K562 (cell line): ENCODE measurements around the gene CNNM4. TPM values are rescaled to one million over a fixed set of nuclear protein-coding genes. Genes with fewer than 3 reads are reported as not detected.

Experiments
- KDM1A ChIP-seq, 2 experiments: fragments of 450-650 bp; IDR thresholded peaks; 2 replicates each; pipeline ENCODE4 v1.6.1; 2016; ENCODE audit warnings: mild to moderate bottlenecking in 2 of 2
- KLF16 ChIP-seq: IDR thresholded peaks from 2 replicates; pipeline ENCODE4 v1.6.1; 2016; ENCODE audit warnings: antibody characterized with exemption
- LEF1 ChIP-seq: fragments of 450-650 bp; IDR thresholded peaks from 2 replicates; pipeline ENCODE4 v1.6.1; 2016; ENCODE audit warnings: mild to moderate bottlenecking
- PREB ChIP-seq: sonication (generic); formaldehyde crosslinking; IDR thresholded peaks from 2 replicates; pipeline ENCODE4 v1.8.1; 2023; ENCODE audit warnings: mild to moderate bottlenecking, missing genetic modification reagents
- RNF2 ChIP-seq: sonication (generic); IDR thresholded peaks from 2 replicates; pipeline ENCODE4 v1.6.1; 2016
- SAFB2 ChIP-seq: fragments of 200-400 bp; formaldehyde crosslinking; IDR thresholded peaks from 2 replicates; pipeline ENCODE4 v1.6.1; 2018; ENCODE audit warnings: borderline replicate concordance, low read length, low read depth, moderate library complexity; ENCODE audit not compliant: severe bottlenecking
- TOE1 ChIP-seq, 2 experiments: fragments of 450-650 bp in 1 of 2; sonication (generic) in 1 of 2; formaldehyde crosslinking in 1 of 2; IDR thresholded peaks; 2 replicates each; pipeline versions ENCODE4 v1.7.1 to v1.8.0; 2016 to 2022; ENCODE audit warnings: borderline replicate concordance in 2 of 2, mild to moderate bottlenecking in 2 of 2, antibody characterized with exemption in 1 of 2, inconsistent platforms in 1 of 2, low read depth in 1 of 2, missing genetic modification reagents in 1 of 2, moderate library complexity in 1 of 2
- polyA plus RNA-seq, 8 experiments: library from polyadenylated mRNA; depleted of rRNA in 4 of 8; stranded (reverse) in 5 of 8; unstranded in 3 of 8; fragments of >200 nt; fragmentation: Nextera tagmentation in 2 of 8; fragmentation: Illumina TruSeq in 1 of 8; extraction: Ambion mirVana in 2 of 8; extraction: Trizol in 1 of 8; gene quantifications; 2 replicates each; pipeline versions ENCODE4 v1.2.1 to v1.2.3, GENCODE V29; 2011 to 2014; ENCODE audit warnings: inconsistent platforms in 1 of 8, missing spikeins in 1 of 8
- total RNA-seq, 7 experiments: library from RNA; depleted of rRNA in 6 of 7; stranded (reverse); fragments of >200 nt in 6 of 7; fragmentation: Illumina TruSeq in 2 of 7; extraction: Trizol in 2 of 7; gene quantifications; 2 replicates each; pipeline versions ENCODE4 v1.2.1 to v1.2.3, GENCODE V29; 2011 to 2021; ENCODE audit warnings: low replicate concordance in 1 of 7
- TF ChIP-seq, protein P1 (sequence below): fragments of 450-650 bp; IDR thresholded peaks from 2 replicates; pipeline ENCODE4 v1.6.1; 2016; ENCODE audit warnings: mild to moderate bottlenecking, moderate library complexity
- TF ChIP-seq, protein P2 (sequence below): fragments of 450-650 bp; IDR thresholded peaks from 2 replicates; pipeline ENCODE4 v1.6.1; 2017; ENCODE audit warnings: antibody characterized with exemption, mild to moderate bottlenecking

Gene CNNM4
- total and polyA plus RNA-seq, 9 of the 15 experiments (the other 6 are each of a cell fraction or from before 2014, with no cell fraction given), result 0.96 to 6.3 (median 2.8) TPM

GRCh38 chr2:96856776-96857666 lies 96.3 kb downstream of the CNNM4 start (continued):
- TF ChIP-seq, protein P1, sequence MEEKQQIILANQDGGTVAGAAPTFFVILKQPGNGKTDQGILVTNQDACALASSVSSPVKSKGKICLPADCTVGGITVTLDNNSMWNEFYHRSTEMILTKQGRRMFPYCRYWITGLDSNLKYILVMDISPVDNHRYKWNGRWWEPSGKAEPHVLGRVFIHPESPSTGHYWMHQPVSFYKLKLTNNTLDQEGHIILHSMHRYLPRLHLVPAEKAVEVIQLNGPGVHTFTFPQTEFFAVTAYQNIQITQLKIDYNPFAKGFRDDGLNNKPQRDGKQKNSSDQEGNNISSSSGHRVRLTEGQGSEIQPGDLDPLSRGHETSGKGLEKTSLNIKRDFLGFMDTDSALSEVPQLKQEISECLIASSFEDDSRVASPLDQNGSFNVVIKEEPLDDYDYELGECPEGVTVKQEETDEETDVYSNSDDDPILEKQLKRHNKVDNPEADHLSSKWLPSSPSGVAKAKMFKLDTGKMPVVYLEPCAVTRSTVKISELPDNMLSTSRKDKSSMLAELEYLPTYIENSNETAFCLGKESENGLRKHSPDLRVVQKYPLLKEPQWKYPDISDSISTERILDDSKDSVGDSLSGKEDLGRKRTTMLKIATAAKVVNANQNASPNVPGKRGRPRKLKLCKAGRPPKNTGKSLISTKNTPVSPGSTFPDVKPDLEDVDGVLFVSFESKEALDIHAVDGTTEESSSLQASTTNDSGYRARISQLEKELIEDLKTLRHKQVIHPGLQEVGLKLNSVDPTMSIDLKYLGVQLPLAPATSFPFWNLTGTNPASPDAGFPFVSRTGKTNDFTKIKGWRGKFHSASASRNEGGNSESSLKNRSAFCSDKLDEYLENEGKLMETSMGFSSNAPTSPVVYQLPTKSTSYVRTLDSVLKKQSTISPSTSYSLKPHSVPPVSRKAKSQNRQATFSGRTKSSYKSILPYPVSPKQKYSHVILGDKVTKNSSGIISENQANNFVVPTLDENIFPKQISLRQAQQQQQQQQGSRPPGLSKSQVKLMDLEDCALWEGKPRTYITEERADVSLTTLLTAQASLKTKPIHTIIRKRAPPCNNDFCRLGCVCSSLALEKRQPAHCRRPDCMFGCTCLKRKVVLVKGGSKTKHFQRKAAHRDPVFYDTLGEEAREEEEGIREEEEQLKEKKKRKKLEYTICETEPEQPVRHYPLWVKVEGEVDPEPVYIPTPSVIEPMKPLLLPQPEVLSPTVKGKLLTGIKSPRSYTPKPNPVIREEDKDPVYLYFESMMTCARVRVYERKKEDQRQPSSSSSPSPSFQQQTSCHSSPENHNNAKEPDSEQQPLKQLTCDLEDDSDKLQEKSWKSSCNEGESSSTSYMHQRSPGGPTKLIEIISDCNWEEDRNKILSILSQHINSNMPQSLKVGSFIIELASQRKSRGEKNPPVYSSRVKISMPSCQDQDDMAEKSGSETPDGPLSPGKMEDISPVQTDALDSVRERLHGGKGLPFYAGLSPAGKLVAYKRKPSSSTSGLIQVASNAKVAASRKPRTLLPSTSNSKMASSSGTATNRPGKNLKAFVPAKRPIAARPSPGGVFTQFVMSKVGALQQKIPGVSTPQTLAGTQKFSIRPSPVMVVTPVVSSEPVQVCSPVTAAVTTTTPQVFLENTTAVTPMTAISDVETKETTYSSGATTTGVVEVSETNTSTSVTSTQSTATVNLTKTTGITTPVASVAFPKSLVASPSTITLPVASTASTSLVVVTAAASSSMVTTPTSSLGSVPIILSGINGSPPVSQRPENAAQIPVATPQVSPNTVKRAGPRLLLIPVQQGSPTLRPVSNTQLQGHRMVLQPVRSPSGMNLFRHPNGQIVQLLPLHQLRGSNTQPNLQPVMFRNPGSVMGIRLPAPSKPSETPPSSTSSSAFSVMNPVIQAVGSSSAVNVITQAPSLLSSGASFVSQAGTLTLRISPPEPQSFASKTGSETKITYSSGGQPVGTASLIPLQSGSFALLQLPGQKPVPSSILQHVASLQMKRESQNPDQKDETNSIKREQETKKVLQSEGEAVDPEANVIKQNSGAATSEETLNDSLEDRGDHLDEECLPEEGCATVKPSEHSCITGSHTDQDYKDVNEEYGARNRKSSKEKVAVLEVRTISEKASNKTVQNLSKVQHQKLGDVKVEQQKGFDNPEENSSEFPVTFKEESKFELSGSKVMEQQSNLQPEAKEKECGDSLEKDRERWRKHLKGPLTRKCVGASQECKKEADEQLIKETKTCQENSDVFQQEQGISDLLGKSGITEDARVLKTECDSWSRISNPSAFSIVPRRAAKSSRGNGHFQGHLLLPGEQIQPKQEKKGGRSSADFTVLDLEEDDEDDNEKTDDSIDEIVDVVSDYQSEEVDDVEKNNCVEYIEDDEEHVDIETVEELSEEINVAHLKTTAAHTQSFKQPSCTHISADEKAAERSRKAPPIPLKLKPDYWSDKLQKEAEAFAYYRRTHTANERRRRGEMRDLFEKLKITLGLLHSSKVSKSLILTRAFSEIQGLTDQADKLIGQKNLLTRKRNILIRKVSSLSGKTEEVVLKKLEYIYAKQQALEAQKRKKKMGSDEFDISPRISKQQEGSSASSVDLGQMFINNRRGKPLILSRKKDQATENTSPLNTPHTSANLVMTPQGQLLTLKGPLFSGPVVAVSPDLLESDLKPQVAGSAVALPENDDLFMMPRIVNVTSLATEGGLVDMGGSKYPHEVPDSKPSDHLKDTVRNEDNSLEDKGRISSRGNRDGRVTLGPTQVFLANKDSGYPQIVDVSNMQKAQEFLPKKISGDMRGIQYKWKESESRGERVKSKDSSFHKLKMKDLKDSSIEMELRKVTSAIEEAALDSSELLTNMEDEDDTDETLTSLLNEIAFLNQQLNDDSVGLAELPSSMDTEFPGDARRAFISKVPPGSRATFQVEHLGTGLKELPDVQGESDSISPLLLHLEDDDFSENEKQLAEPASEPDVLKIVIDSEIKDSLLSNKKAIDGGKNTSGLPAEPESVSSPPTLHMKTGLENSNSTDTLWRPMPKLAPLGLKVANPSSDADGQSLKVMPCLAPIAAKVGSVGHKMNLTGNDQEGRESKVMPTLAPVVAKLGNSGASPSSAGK, result 0 out of 2 replicates have a peak, but pooled peaks have one; percentile 27
- no peak for TF ChIP-seq KDM1A (IDR thresholded peaks at IDR 0.05)
- TF ChIP-seq, protein P2, sequence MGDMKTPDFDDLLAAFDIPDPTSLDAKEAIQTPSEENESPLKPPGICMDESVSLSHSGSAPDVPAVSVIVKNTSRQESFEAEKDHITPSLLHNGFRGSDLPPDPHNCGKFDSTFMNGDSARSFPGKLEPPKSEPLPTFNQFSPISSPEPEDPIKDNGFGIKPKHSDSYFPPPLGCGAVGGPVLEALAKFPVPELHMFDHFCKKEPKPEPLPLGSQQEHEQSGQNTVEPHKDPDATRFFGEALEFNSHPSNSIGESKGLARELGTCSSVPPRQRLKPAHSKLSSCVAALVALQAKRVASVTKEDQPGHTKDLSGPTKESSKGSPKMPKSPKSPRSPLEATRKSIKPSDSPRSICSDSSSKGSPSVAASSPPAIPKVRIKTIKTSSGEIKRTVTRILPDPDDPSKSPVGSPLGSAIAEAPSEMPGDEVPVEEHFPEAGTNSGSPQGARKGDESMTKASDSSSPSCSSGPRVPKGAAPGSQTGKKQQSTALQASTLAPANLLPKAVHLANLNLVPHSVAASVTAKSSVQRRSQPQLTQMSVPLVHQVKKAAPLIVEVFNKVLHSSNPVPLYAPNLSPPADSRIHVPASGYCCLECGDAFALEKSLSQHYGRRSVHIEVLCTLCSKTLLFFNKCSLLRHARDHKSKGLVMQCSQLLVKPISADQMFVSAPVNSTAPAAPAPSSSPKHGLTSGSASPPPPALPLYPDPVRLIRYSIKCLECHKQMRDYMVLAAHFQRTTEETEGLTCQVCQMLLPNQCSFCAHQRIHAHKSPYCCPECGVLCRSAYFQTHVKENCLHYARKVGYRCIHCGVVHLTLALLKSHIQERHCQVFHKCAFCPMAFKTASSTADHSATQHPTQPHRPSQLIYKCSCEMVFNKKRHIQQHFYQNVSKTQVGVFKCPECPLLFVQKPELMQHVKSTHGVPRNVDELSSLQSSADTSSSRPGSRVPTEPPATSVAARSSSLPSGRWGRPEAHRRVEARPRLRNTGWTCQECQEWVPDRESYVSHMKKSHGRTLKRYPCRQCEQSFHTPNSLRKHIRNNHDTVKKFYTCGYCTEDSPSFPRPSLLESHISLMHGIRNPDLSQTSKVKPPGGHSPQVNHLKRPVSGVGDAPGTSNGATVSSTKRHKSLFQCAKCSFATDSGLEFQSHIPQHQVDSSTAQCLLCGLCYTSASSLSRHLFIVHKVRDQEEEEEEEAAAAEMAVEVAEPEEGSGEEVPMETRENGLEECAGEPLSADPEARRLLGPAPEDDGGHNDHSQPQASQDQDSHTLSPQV, result peak; percentile 36; the same call in 1 of the 2 replicates
- no peak for TF ChIP-seq RNF2
- 0 out of 2 replicates have a peak, but pooled peaks have one; percentile 14 for TF ChIP-seq PREB
- TF ChIP-seq LEF1, result no peak
- no peak for TF ChIP-seq SAFB2
- no peak for TF ChIP-seq TOE1 (IDR thresholded peaks at IDR 0.05; ENCODE audit: borderline replicate concordance)
- TF ChIP-seq TOE1 (CRISPR knock-in tag; IDR thresholded peaks at IDR 0.05; ENCODE audit: borderline replicate concordance, low read depth), result no peak
- no peak for TF ChIP-seq KLF16
